HG03103 (cell line): ENCODE data around the gene CEACAM5.
"Not testable (repeated sequence)": the region's sequence is repeated elsewhere in the genome, so short reads cannot be mapped to it uniquely, and the experiment has no call there.

Experiments used
- ATAC-seq: cut with Tn5 transposase; IDR thresholded peaks from one replicate; pipeline ENCODE4 v1.9.1; 2021; ENCODE audit warnings: low read depth; ENCODE audit not compliant: unreplicated experiment

CEACAM5 gene

GRCh38 chr19:41735071-41735600 is 26.7 kb downstream of the CEACAM5 start:
- ATAC-seq = no peak

GRCh38 chr19:41739361-41739760 is 30.9 kb downstream of the CEACAM5 start:
- no peak for ATAC-seq

- no peak for ATAC-seq
Measured at GRCh38 chr19:41740415-41741243, 32.2 kb downstream of the CEACAM5 start.

GRCh38 chr19:41741244-41741554 is 32.8 kb downstream of the CEACAM5 start:
- ATAC-seq = no peak

GRCh38 chr19:41744850-41745249 is 36.4 kb downstream of the CEACAM5 start:
- ATAC-seq = no peak

GRCh38 chr19:41745756-41746155 is 37.3 kb downstream of the CEACAM5 start:
- no peak for ATAC-seq

- no peak for ATAC-seq
Measured at GRCh38 chr19:41746593-41747227, 38.3 kb downstream of the CEACAM5 start.

GRCh38 chr19:41748012-41748411 is 39.6 kb downstream of the CEACAM5 start:
- ATAC-seq = no peak

- not testable (repeated sequence) for ATAC-seq
Measured at GRCh38 chr19:41750248-41751134, 42.1 kb downstream of the CEACAM5 start.

- ATAC-seq = no peak
Measured at GRCh38 chr19:41753159-41753558, 44.7 kb downstream of the CEACAM5 start.

GRCh38 chr19:41753936-41754529 is 45.6 kb downstream of the CEACAM5 start:
- ATAC-seq = no peak

- ATAC-seq = no peak
Measured at GRCh38 chr19:41755328-41755913, 47.0 kb downstream of the CEACAM5 start, which contains the start of gene CEACAM6. TSS of gene CEACAM6 (plus strand) at chr19:41755530. CDS start at chr19:41755639, 109 bp downstream.

GRCh38 chr19:41758846-41759245 is 50.4 kb downstream of the CEACAM5 start:
- ATAC-seq = no peak

- no peak for ATAC-seq
Measured at GRCh38 chr19:41767115-41767514, 58.7 kb downstream of the CEACAM5 start.

GRCh38 chr19:41768105-41768504 is 59.7 kb downstream of the CEACAM5 start:
- ATAC-seq = not testable (repeated sequence)

- no peak for ATAC-seq
Measured at GRCh38 chr19:41769608-41770007, 61.2 kb downstream of the CEACAM5 start.

- no peak for ATAC-seq
Measured at GRCh38 chr19:41771410-41771809, 63.0 kb downstream of the CEACAM5 start.

- no peak for ATAC-seq
Measured at GRCh38 chr19:41774515-41774980, 66.1 kb downstream of the CEACAM5 start.

GRCh38 chr19:41776700-41777099 is 68.3 kb downstream of the CEACAM5 start:
- no peak for ATAC-seq
